Cardiac fibroblast (primary cell): Measurements from ENCODE around the gene SPDYE4.
A peak's percentile ranks its signal among the peaks of the same experiment; 100 is the strongest.

Experiments used
- DNase-seq, 2 donors: peaks; one replicate each; pipeline versions ENCODE4 v3.0.0 to v3.0.0-alpha.2; 2010; ENCODE audit warnings: low read depth in 2 of 2
- H3K4me3 ChIP-seq, 2 donors: replicated peaks in 1 of 2; 1 replicate in 1 of 2; 2 replicates in 1 of 2; pipeline ENCODE4 v1.5.1; 2011; ENCODE audit warnings: low read depth in 2 of 2, low read length in 2 of 2, mild to moderate bottlenecking in 2 of 2, moderate library complexity in 1 of 2
- TF ChIP-seq, protein P1 (sequence below): IDR thresholded peaks from one replicate; pipeline ENCODE4 v1.5.1; 2011; ENCODE audit warnings: low read depth, mild to moderate bottlenecking, low read length, inconsistent platforms

SPDYE4 gene

DNA sequence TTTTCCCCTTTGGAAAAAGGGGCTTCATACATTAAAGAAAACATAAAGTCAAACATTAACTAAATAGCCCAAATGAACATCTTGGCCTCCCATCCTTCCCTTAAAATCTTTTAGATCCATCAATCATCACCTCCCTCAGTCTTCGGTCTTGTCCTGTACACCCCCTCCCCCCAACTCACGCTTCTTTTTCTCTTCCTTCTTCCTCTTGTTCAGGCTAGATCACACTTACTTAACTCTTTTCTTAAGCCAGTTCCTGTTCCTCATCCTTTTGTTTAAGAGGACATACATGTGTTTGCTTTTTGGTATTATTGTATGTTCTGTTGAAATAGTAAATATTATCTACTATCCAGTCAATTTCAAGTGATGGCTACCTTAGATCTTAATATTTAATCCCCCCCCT, 35.3 kb upstream of the SPDYE4 start:
- TF ChIP-seq, protein P1, sequence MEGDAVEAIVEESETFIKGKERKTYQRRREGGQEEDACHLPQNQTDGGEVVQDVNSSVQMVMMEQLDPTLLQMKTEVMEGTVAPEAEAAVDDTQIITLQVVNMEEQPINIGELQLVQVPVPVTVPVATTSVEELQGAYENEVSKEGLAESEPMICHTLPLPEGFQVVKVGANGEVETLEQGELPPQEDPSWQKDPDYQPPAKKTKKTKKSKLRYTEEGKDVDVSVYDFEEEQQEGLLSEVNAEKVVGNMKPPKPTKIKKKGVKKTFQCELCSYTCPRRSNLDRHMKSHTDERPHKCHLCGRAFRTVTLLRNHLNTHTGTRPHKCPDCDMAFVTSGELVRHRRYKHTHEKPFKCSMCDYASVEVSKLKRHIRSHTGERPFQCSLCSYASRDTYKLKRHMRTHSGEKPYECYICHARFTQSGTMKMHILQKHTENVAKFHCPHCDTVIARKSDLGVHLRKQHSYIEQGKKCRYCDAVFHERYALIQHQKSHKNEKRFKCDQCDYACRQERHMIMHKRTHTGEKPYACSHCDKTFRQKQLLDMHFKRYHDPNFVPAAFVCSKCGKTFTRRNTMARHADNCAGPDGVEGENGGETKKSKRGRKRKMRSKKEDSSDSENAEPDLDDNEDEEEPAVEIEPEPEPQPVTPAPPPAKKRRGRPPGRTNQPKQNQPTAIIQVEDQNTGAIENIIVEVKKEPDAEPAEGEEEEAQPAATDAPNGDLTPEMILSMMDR = no peak
- no peak for DNase-seq
- no peak overlapping the region for H3K4me3 ChIP-seq

DNA sequence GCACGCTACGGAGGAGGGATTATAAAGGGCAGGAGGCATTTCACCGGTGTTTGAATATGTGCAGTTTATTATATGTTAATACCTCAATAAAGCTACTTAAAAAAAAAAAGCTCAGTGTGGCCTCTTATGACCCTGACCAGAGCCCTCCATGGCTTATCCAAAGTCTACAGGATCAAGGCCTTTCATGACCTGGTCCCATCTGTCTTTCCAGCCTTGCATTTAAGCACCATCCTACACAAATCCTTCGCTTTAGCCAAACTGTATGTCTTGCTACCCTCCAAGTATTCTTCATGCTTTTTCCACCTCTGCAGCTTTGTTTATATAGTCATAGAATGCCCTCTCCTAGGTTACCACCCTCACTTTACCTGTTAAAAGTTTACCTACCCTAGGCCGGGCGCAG, 34.3 kb upstream of the SPDYE4 start:
- no peak for DNase-seq
- TF ChIP-seq, protein P1 = no peak

DNA sequence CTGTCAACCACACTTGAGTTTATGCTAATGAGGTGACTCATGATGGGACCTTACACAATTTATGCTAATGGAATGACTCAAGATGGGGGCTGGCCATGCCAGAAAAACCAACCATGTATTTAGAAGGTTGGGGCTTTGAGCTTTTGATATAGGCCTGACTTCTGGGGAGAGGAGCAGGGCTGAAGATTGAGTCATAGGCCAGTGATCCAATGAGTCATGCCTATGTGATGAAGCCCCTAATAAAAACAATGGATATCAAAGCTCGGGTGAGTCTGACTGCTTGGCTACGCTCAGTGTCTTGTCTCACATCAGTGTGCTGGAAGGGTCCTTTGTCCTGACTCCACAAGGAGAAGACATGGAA, 33.5 kb upstream of the SPDYE4 start:
- H3K4me3 ChIP-seq = no peak overlapping the region
- peak; percentile 37 to 92 for DNase-seq
- TF ChIP-seq, protein P1 = no peak

More for the DNA sequence above, 34.3 kb upstream of the SPDYE4 start:
- H3K4me3 ChIP-seq = no peak overlapping the region

DNA sequence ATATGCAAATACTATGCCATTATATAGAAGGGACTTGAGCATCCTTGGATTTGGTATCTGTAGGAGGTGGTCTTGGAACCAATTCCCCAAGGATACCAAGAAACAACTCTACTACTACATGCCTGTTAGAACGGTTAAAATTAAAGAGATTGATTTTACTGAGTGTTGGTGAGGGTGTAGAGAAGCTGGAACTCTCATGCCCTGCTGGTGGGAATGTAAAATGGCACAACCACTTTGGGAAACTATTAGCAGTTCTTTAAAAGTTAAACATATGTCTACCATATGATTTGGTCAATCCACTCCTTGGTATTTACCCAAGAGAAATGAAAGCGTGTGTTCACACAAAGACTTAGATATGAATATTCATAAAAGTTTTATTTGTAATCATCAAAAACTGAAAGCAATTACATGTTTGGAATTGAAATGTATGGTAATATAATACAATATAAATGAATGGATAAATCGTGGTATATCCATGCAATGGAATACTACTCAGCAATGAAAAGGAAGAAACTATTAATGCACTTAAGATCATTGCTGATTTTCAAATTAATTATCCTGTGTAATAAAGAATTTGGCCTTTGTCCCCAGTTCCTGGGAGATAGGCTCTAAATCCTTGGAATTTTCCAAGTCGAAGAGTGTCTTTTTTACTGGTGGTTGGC, 33.0 kb upstream of the SPDYE4 start:
- TF ChIP-seq, protein P1 = peak; percentile 3

DNA sequence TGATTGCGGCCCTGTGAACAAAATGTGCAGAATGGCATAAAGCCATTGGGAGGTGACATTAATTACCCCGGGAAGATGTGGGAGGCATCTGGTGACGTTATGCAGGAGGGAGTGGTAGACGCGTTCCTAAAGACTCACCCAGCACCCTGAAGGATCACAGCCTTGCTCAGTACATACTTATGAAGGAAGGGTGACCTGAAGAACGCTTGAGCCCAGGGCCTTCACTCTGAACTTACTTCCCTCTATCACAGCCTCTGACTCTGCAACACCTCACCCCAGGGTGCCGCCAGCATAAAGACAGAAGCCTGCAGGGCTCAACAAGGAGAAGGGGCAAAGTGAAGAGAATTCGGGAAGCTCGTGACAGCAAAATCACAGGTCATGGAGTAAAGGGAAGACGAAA, 31.4 kb upstream of the SPDYE4 start:
- H3K4me3 ChIP-seq = no peak overlapping the region

More for the DNA sequence above, 33.0 kb upstream of the SPDYE4 start:
- DNase-seq = no peak
- no peak overlapping the region for H3K4me3 ChIP-seq

DNA sequence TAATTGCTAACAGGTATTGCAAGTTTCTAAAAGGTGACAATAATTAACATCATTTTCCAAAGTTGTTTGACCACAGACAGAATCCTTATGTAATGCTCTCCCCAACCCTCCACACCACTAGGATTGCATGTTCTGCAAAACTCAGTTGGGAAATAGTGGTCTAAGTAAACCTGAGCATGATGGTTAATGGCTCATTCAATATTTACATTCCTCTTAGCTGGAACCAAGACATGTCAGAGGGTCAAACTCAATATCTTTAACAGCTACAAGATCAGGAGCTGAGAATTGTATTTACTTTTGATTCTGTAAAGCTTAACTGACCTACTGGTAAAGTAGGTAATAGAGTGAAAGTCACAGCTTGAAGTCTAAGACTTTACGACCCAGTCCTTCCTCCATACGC, 30.7 kb upstream of the SPDYE4 start:
- H3K4me3 ChIP-seq = no peak overlapping the region
- TF ChIP-seq, protein P1 = no peak
- no peak for DNase-seq

More for the DNA sequence above, 31.4 kb upstream of the SPDYE4 start:
- TF ChIP-seq, protein P1 = no peak
- DNase-seq = no peak
